DOHH2 (cell line): ENCODE data around the gene CD79A.

Experiments
- CTCF ChIP-seq: fragments of 200-600 bp; sonication (generic); IDR thresholded peaks from one replicate; pipeline ENCODE4 v1.5.1; 2014; ENCODE audit warnings: antibody characterized with exemption, mild to moderate bottlenecking, low read depth, low read length; ENCODE audit not compliant: poor library complexity, severe bottlenecking
- EZH2phosphoT487 ChIP-seq: fragments of 200-600 bp; sonication (generic); IDR thresholded peaks from 2 replicates; pipeline ENCODE4 v1.6.1; 2017; ENCODE audit warnings: borderline replicate concordance, mild to moderate bottlenecking, antibody characterized with exemption, low read length, moderate library complexity, mixed read lengths

- TF ChIP-seq CTCF (peak; percentile 58), EZH2phosphoT487 (no peak)
These were observed 17.3 kb upstream of the CD79A start, which contains the start of gene RPS19 for GRCh38 chr19:41859618-41860418.
